Stimulated activated effector memory CD8-positive, alpha-beta T cell treated with anti-CD3 and anti-CD28 coated beads, Interleukin-12 subunit alpha, Interleukin-12 subunit beta, amount 100 ng/mL, for 72 hours (primary cell): ENCODE data around the gene SCAPER.
A peak's percentile ranks its signal among the peaks of the same experiment; 100 is the strongest.
"Not testable (repeated sequence)": the region's sequence is repeated elsewhere in the genome, so short reads cannot be mapped to it uniquely, and the experiment has no call there.

Source experiments
- ATAC-seq: fragments of 150-1000 bp; cut with Tn5 transposase; 2 replicates; pipeline ENCODE4 v1.10.0; 2021
- DNase-seq, 2 donors: peaks; one replicate each; pipeline ENCODE4 v3.0.0; 2021 to 2022; ENCODE audit warnings: low spot score in 2 of 2
- H3K27ac Mint-ChIP-seq: one replicate; pipeline ENCODE4 v1.8.0; 2022; ENCODE audit warnings: mild to moderate bottlenecking, mixed read lengths
- H3K36me3 Mint-ChIP-seq: one replicate; pipeline ENCODE4 v1.8.0; 2022; ENCODE audit warnings: mild to moderate bottlenecking, mixed read lengths
- H3K4me1 Mint-ChIP-seq: one replicate; pipeline ENCODE4 v1.8.0; 2022; ENCODE audit warnings: mixed read lengths
- H3K4me3 Mint-ChIP-seq: one replicate; pipeline ENCODE4 v1.8.0; 2022; ENCODE audit warnings: mild to moderate bottlenecking, mixed read lengths
- H3K9me3 Mint-ChIP-seq: one replicate; pipeline ENCODE4 v1.8.0; 2022; ENCODE audit warnings: mixed read lengths

Gene SCAPER

GRCh38 chr15:76850367-76850766, 54.8 kb downstream of the SCAPER start:
- ATAC-seq, DNase-seq, H3K4me3 Mint-ChIP-seq, H3K27ac Mint-ChIP-seq: not testable (repeated sequence)
- peaks cover 58% of the 10 kb centered on the region for H3K36me3 Mint-ChIP-seq
- H3K4me1 Mint-ChIP-seq: peaks cover 34% of the 10 kb centered on the region
- peaks cover 14% of the 10 kb centered on the region for H3K9me3 Mint-ChIP-seq

- Mint-ChIP-seq H3K4me1 (peaks cover 47% of the 10 kb centered on the region), H3K27ac (no peak overlapping the region), H3K36me3 (peaks cover 23% of the 10 kb centered on the region), H3K4me3 (no peak overlapping the region), H3K9me3 (peaks cover 4% of the 10 kb centered on the region)
- ATAC-seq (no peak), DNase-seq (no peak)
Measured at GRCh38 chr15:76846782-76847181, 58.4 kb downstream of the SCAPER start.

GRCh38 chr15:76844096-76844495, 61.0 kb downstream of the SCAPER start:
- Mint-ChIP-seq H3K4me3 (no peak overlapping the region), H3K36me3 (peaks cover 16% of the 10 kb centered on the region), H3K4me1 (peaks cover 37% of the 10 kb centered on the region), H3K27ac (no peak overlapping the region), H3K9me3 (no peaks in the 10 kb centered on the region)
- DNase-seq (no peak), ATAC-seq (no peak)

DNA sequence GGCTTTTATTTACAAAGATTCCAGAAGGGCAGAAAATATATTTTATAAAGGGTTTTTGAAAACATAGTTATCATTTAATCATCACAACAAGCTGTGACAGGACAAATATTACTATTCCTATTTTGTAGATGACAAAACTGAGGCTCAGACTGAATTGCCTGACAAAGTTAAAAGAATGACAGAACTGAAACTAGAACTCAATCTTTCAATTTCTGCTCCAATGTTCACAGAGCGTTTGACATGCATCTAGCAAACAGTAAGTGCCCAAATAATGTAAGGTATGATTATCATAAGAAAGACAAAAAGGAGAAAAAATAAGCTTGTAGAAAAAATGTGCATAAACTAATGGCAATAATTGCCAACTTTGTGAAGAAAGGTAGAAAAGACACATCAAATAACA, 61.9 kb downstream of the SCAPER start:
- peaks cover 34% of the 10 kb centered on the region for H3K4me1 Mint-ChIP-seq
- H3K4me3 Mint-ChIP-seq: no peak overlapping the region
- peaks cover 13% of the 10 kb centered on the region for H3K36me3 Mint-ChIP-seq
- no peak overlapping the region for H3K27ac Mint-ChIP-seq
- ATAC-seq (no peak), DNase-seq (no peak)
- H3K9me3 Mint-ChIP-seq: no peaks in the 10 kb centered on the region

GRCh38 chr15:76840830-76841460, 64.2 kb downstream of the SCAPER start:
- DNase-seq (no peak), ATAC-seq (no peak)
- Mint-ChIP-seq H3K4me1 (peaks cover 35% of the 10 kb centered on the region), H3K9me3 (no peaks in the 10 kb centered on the region), H3K4me3 (no peak overlapping the region), H3K36me3 (peaks cover 13% of the 10 kb centered on the region), H3K27ac (no peak overlapping the region)

DNA sequence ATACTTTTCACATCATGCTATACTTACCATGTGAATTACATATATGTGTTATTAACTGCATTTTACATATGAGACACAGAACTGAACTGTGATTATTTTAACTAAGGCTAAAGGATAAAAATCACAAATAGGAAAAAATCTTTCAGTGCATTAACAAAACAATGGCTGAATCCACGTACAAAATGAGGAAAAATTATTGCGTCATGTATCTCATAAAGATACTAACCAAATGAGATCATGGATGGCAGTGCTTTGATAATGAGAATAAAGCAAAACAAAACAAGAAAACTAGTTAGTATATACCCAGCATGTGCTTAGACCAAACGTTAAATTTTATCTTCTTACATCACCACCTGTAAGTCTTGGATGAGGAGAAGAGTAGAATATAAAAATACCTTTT, 66.0 kb downstream of the SCAPER start:
- ATAC-seq: no peak
- no peak for DNase-seq
- Mint-ChIP-seq H3K4me3 (no peak overlapping the region), H3K4me1 (peaks cover 40% of the 10 kb centered on the region), H3K36me3 (peaks cover 13% of the 10 kb centered on the region), H3K27ac (no peak overlapping the region), H3K9me3 (peaks cover 3% of the 10 kb centered on the region)

GRCh38 chr15:76837474-76837873, 67.7 kb downstream of the SCAPER start:
- Mint-ChIP-seq H3K27ac (no peak overlapping the region), H3K9me3 (peaks cover 8% of the 10 kb centered on the region), H3K36me3 (peaks cover 13% of the 10 kb centered on the region), H3K4me1 (peaks cover 32% of the 10 kb centered on the region), H3K4me3 (no peak overlapping the region)
- ATAC-seq: peak; percentile 26
- no peak for DNase-seq

DNA sequence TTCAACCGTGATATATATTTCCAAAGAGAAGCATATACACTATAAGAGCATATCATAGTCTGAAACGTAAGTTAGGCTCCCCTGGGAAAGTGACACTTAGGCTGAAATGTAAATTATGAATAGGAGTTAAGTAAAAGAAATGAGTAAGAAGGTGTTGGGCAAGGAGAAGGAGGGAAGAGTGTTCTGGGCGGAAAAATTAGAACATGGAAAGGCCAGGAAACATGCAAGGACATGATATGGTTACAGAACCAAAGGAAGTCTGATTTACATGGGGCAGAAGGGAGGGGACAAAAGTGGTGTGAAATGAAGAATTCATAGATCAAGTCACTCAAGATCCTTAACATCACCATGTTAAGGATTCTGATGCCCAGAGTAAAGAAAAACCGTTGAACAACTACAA, 75.2 kb downstream of the SCAPER start:
- DNase-seq: no peak
- Mint-ChIP-seq H3K4me3 (no peak overlapping the region), H3K27ac (no peak overlapping the region), H3K36me3 (no peaks in the 10 kb centered on the region), H3K4me1 (peaks cover 21% of the 10 kb centered on the region), H3K9me3 (peaks cover 8% of the 10 kb centered on the region)
- ATAC-seq: no peak

GRCh38 chr15:76823890-76824289, 81.2 kb downstream of the SCAPER start:
- Mint-ChIP-seq H3K4me1 (peaks cover 19% of the 10 kb centered on the region), H3K9me3 (no peaks in the 10 kb centered on the region), H3K36me3 (no peaks in the 10 kb centered on the region), H3K27ac (no peak overlapping the region), H3K4me3 (no peak overlapping the region)
- DNase-seq: no peak
- ATAC-seq: no peak

DNA sequence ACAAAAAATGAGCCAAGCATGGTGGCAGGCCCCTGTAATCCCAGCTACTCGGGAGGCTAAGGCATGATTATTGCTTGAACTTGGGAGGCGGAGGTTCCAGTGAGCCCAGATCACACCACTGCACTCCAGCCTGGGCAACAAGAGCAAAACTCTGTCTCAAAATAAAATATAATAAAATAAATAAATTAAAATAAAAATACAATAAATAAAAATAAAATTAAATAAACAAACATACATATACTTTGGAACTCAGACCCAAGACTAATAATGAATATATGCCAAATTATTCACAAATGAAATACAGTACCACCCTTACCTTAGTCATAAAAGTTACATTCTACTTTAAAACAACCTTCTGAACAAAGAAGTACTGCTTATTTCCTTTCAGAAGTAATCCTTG, 81.8 kb downstream of the SCAPER start:
- DNase-seq: no peak

DNA sequence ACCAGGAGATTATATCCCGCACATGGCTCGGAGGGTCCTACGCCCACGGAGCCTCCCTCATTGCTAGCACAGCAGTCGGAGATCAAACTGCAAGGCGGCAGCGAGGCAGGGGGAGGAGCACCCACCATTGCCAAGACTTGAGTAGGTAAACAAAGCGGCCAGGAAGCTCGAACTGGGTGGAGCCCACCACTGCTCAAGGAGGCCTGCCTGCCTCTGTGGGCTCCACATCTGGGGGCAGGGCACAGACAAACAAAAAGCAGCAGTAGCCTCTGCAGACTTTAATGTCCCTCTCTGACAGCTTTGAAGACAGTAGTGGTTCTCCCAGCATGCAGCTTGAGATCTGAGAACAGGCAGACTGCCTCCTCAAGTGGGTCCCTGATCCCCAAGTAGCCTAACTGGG, 86.2 kb downstream of the SCAPER start:
- not testable (repeated sequence) for H3K9me3 Mint-ChIP-seq, H3K4me3 Mint-ChIP-seq, H3K27ac Mint-ChIP-seq, H3K36me3 Mint-ChIP-seq, DNase-seq, ATAC-seq
- H3K4me1 Mint-ChIP-seq: peaks cover 20% of the 10 kb centered on the region

More for the DNA sequence above, 81.8 kb downstream of the SCAPER start:
- H3K36me3 Mint-ChIP-seq: no peaks in the 10 kb centered on the region
- H3K9me3 Mint-ChIP-seq: no peaks in the 10 kb centered on the region
- H3K4me1 Mint-ChIP-seq: peaks cover 24% of the 10 kb centered on the region
- no peak for ATAC-seq
- H3K4me3 Mint-ChIP-seq: no peak overlapping the region
- no peak overlapping the region for H3K27ac Mint-ChIP-seq

GRCh38 chr15:76815421-76815820, 89.7 kb downstream of the SCAPER start:
- Mint-ChIP-seq H3K27ac (no peak overlapping the region), H3K4me3 (no peak overlapping the region)
- ATAC-seq: no peak

DNA sequence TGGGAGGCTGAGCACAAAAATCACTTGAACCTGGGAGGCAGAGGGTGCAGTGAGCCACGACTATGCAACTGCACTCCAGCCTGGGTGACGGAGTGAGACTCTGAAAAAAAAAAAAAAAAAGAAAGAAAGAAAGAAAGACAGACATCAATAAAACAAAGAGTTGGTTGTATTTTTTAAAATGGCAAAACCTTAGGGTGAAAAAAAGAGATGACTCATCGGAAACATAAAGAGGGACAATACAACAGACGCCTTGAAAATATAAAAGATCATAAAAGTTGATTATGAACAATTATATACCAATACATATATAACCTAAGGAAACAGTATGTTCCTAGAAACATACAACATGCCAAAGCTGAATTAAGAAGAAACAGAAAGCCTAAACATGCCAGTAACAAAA, 92.8 kb downstream of the SCAPER start:
- Mint-ChIP-seq H3K36me3 (no peaks in the 10 kb centered on the region), H3K27ac (no peak overlapping the region)
- no peak for ATAC-seq

More at GRCh38 chr15:76815421-76815820, 89.7 kb downstream of the SCAPER start:
- Mint-ChIP-seq H3K4me1 (peaks cover 32% of the 10 kb centered on the region), H3K9me3 (peaks cover 4% of the 10 kb centered on the region), H3K36me3 (no peaks in the 10 kb centered on the region)
- DNase-seq: no peak

DNA sequence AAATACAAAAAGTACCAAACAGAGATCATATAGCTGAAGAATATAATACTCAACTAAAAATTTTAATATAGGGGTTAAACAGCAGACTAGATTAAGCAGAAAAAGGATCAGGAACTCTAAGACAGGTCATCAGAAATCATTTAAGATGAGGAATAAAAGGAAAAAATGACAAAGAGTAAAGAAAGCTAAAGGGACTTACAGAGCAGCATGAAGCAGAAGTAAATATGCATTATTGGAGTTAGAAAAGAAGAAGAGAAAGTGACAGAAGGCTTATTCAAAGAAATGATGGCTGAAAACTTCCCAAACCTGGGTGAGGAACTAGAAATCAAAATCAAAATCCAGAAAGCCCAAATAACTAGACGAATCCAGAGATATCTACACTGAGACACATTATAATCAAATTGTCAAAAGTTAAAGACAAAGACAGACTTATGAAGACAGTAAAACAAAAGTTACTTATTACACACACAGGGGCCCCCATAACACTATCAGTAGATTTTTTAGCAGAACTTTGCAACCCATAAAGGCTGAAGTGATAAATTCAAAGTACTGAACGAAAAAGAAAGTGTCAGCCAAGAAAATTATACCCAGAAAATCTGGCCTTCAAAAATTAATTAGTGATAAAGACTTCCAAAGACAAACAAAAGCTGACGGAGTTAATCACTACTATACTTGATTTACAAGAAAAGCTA, 95.6 kb downstream of the SCAPER start:
- peaks cover 4% of the 10 kb centered on the region for H3K9me3 Mint-ChIP-seq
- H3K36me3 Mint-ChIP-seq: no peaks in the 10 kb centered on the region
- DNase-seq (no peak), ATAC-seq (no peak)
- H3K4me3 Mint-ChIP-seq: no peak overlapping the region
- no peak overlapping the region for H3K27ac Mint-ChIP-seq
- H3K4me1 Mint-ChIP-seq: peaks cover 19% of the 10 kb centered on the region

More for the DNA sequence above, 92.8 kb downstream of the SCAPER start:
- Mint-ChIP-seq H3K4me3 (no peak overlapping the region), H3K4me1 (peaks cover 19% of the 10 kb centered on the region), H3K9me3 (peaks cover 4% of the 10 kb centered on the region)
- DNase-seq: no peak

- no peaks in the 10 kb centered on the region for H3K9me3 Mint-ChIP-seq
- ATAC-seq: no peak
Measured at GRCh38 chr15:76803049-76803571, 102.0 kb downstream of the SCAPER start.

DNA sequence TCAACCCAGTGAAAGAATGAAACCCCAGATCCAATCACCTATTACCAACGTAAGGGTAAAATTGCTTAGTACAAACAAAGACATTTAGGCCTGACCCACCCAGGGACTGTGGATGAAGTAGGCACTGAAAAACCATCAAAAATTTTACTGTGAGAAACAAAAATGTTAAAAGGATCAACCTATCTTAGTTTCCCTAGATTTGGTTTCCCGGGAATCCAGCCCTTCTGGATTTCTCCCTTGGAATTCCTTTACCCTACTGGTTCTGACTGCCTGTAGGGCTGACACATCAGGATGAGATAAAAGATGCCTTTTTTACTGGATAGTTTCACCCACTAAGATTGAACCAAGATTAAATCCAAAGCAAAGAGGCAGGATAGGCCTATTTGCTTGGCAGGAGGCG, 102.7 kb downstream of the SCAPER start:
- Mint-ChIP-seq H3K36me3 (peaks cover 42% of the 10 kb centered on the region), H3K27ac (no peak overlapping the region), H3K9me3 (no peaks in the 10 kb centered on the region), H3K4me3 (no peak overlapping the region), H3K4me1 (no peaks in the 10 kb centered on the region)
- ATAC-seq: no peak
- no peak for DNase-seq

More at GRCh38 chr15:76803049-76803571, 102.0 kb downstream of the SCAPER start:
- peaks cover 35% of the 10 kb centered on the region for H3K36me3 Mint-ChIP-seq
- H3K4me3 Mint-ChIP-seq: no peak overlapping the region
- no peaks in the 10 kb centered on the region for H3K4me1 Mint-ChIP-seq
- no peak overlapping the region for H3K27ac Mint-ChIP-seq
- DNase-seq: no peak
